ENCODE data around the gene ACTG2.

ACTG2 gene

DNA sequence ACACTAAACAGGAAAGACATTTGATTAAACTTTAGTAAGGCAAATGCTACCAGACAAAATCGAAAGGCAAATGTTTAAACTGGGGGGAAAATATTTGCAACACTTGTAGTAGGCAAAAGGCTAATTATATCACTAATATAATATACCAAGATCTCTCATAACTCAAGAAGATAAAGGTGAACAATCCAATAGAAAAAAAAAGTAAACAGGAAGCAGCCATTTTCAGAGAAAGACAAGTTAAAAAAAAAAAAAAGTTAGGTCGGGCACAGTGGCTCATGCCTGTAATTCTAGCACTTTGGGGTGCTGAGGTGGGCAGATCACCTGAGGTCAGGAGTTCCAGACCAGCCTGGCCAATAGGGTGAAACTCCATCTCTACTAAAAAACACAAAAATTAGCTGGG, 4.4 kb upstream of the ACTG2 start:
- no peak for DNase-seq (ENCODE audit: low spot score)
- no peak overlapping the region for H3K18ac ChIP-seq (ENCODE audit: low read length)
- H4K91ac ChIP-seq (ENCODE audit: low read depth, low read length, poor library complexity) = no peak overlapping the region
- H2BK12ac ChIP-seq (ENCODE audit: low read length) = no peak overlapping the region
- WGBS, 2 donors (ENCODE audit: extremely low coverage in 2 of 2, insufficient read length in 2 of 2, insufficient replicate concordance in 1 of 2) = no CpG with 5 or more reads among the region's 2 CpGs
- H3K36me3 ChIP-seq (replicated peaks in 1 of 2; ENCODE audit: control insufficient read depth in 2 of 2, insufficient read depth in 2 of 2, low read length in 2 of 2) = no peaks in the 10 kb centered on the region
- H3K4me2 ChIP-seq (ENCODE audit: insufficient read depth, low read length, poor library complexity, severe bottlenecking) = no peak overlapping the region
- H3K4me1 ChIP-seq (ENCODE audit: control insufficient read depth in 2 of 2, insufficient read depth in 1 of 2, low read depth in 1 of 2, low read length in 2 of 2) = peaks cover 0 to 3% of the 10 kb centered on the region in 2 donors
- H3K9ac ChIP-seq (ENCODE audit: low read depth, low read length, poor library complexity) = no peak overlapping the region
- H3K14ac ChIP-seq (ENCODE audit: low read length) = no peak overlapping the region
- H3K79me1 ChIP-seq (ENCODE audit: low read depth, low read length) = no peaks in the 10 kb centered on the region
- H2AFZ ChIP-seq (ENCODE audit: low read length) = no peak overlapping the region
- H2BK5ac ChIP-seq (ENCODE audit: low read length) = no peak overlapping the region
- no peak overlapping the region for H2BK15ac ChIP-seq (ENCODE audit: low read length)
- H3K4me3 ChIP-seq (ENCODE audit: low read length in 2 of 2) = no peak overlapping the region
- H2BK120ac ChIP-seq (ENCODE audit: low read depth, low read length) = no peak overlapping the region
- no peak overlapping the region for H3K23ac ChIP-seq (ENCODE audit: low read depth, low read length, poor library complexity)
- H4K8ac ChIP-seq (ENCODE audit: low read depth, low read length) = no peak overlapping the region
- no peak overlapping the region for H3K27ac ChIP-seq (replicated peaks; ENCODE audit: low read length)
- no peaks in the 10 kb centered on the region for H3K9me3 ChIP-seq (replicated peaks in 1 of 2; ENCODE audit: control insufficient read depth in 2 of 2, insufficient read depth in 1 of 2, low read depth in 1 of 2, low read length in 2 of 2)
- peaks cover 0 to 18% (median 0%) of the 10 kb centered on the region in 3 experiments for H3K27me3 ChIP-seq (ENCODE audit: control insufficient read depth in 3 of 3, insufficient read depth in 3 of 3, low read depth in 1 of 3, low read length in 3 of 3)
- H3K4ac ChIP-seq (ENCODE audit: low read length) = no peak overlapping the region
- no peak overlapping the region for H2AK5ac ChIP-seq (ENCODE audit: low read depth, low read length)

DNA sequence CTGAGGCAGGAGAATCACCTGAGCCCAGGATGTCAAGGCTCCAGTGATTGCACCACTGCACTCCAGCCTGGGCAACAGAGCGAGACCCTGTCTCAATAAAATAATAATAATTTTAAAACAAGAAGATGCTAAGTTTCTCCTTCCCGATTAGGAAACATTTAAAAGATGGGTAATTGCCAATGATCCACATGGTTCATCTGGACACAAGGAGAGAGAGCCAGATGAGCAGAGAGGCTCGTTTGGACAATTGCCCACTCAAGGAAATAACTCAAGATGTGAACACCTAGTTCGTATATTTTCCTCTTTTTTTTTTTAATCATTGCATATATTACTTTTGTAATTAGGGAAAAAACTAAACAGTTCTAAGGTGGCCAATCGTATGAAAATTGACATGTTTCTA, 3.6 kb upstream of the ACTG2 start:
- no peak overlapping the region for H4K91ac ChIP-seq (ENCODE audit: low read depth, low read length, poor library complexity)
- H3K9me3 ChIP-seq (replicated peaks in 1 of 2; ENCODE audit: control insufficient read depth in 2 of 2, insufficient read depth in 1 of 2, low read depth in 1 of 2, low read length in 2 of 2) = no peaks in the 10 kb centered on the region
- no peak overlapping the region for H2BK5ac ChIP-seq (ENCODE audit: low read length)
- H3K4me1 ChIP-seq (ENCODE audit: control insufficient read depth in 2 of 2, insufficient read depth in 1 of 2, low read depth in 1 of 2, low read length in 2 of 2) = peaks cover 0 to 3% of the 10 kb centered on the region in 2 donors
- no peak overlapping the region for H3K9ac ChIP-seq (ENCODE audit: low read depth, low read length, poor library complexity)
- no peak overlapping the region for H2AK5ac ChIP-seq (ENCODE audit: low read depth, low read length)
- H3K4ac ChIP-seq (ENCODE audit: low read length) = no peak overlapping the region
- no peak overlapping the region for H3K23ac ChIP-seq (ENCODE audit: low read depth, low read length, poor library complexity)
- H2BK120ac ChIP-seq (ENCODE audit: low read depth, low read length) = no peak overlapping the region
- no peak overlapping the region for H2BK12ac ChIP-seq (ENCODE audit: low read length)
- H2BK15ac ChIP-seq (ENCODE audit: low read length) = no peak overlapping the region
- H4K8ac ChIP-seq (ENCODE audit: low read depth, low read length) = no peak overlapping the region
- peaks cover 0 to 23% (median 0%) of the 10 kb centered on the region in 3 experiments for H3K27me3 ChIP-seq (ENCODE audit: control insufficient read depth in 3 of 3, insufficient read depth in 3 of 3, low read depth in 1 of 3, low read length in 3 of 3)
- no peak overlapping the region for H3K4me2 ChIP-seq (ENCODE audit: insufficient read depth, low read length, poor library complexity, severe bottlenecking)
- H3K4me3 ChIP-seq (ENCODE audit: low read length in 2 of 2) = no peak overlapping the region
- no peak overlapping the region for H3K27ac ChIP-seq (replicated peaks; ENCODE audit: low read length)
- H3K18ac ChIP-seq (ENCODE audit: low read length) = no peak overlapping the region
- WGBS, 2 donors (ENCODE audit: extremely low coverage in 2 of 2, insufficient read length in 2 of 2, insufficient replicate concordance in 1 of 2) = no CpG with 5 or more reads among the region's 5 CpGs
- no peak overlapping the region for H3K14ac ChIP-seq (ENCODE audit: low read length)
- no peaks in the 10 kb centered on the region for H3K36me3 ChIP-seq (replicated peaks in 1 of 2; ENCODE audit: control insufficient read depth in 2 of 2, insufficient read depth in 2 of 2, low read length in 2 of 2)
- no peaks in the 10 kb centered on the region for H3K79me1 ChIP-seq (ENCODE audit: low read depth, low read length)
- H2AFZ ChIP-seq (ENCODE audit: low read length) = no peak overlapping the region
- DNase-seq (ENCODE audit: low spot score) = no peak

DNA sequence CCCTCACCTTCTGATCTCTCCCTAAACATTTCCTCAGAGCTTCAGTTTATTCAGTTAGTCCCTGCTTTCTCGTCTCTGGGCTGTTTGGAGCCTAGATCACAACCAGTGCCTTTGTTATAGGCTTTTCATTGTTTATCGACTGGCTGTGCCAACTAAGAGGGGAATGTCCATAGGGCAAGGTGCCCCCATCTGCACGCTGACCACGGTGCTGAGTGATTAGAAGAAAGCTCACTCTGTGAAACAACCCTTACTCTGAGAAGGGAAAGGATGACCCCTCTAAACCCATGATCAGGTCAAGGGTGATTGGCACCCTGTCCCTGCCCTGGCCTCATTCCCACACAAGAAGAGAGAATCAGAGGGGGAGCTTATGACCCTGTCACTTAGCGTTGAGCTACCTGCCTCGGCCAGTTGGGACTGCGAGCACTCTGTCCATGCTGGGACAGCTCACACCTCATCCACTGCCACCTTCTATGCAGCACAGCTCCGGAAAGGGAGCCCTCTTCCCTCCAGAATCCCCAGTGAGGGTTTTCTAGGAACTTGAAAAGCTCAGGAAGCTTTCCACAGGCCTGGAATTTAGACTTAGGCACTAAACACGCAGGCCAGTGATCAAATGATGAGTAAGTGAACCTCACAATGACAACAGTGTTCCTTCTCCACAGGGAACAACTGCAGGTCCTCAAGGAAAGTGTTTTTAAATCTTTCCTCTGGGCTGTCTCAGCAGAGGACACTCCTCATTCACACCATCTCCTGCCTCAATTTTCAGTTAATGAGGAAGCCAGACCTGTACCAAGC, 2.3 kb upstream of the ACTG2 start:
- Histone ChIP-seq H3K4me3 (ENCODE audit: low read length in 2 of 2) (no peak overlapping the region), H2BK5ac (ENCODE audit: low read length) (no peak overlapping the region), H3K23ac (ENCODE audit: low read depth, low read length, poor library complexity) (no peak overlapping the region), H2BK15ac (ENCODE audit: low read length) (no peak overlapping the region), H2BK12ac (ENCODE audit: low read length) (no peak overlapping the region), H3K14ac (ENCODE audit: low read length) (peak overlapping the region; percentile 11), H2AFZ (ENCODE audit: low read length) (no peak overlapping the region), H3K18ac (ENCODE audit: low read length) (no peak overlapping the region), H4K91ac (ENCODE audit: low read depth, low read length, poor library complexity) (no peak overlapping the region), H3K4me2 (ENCODE audit: insufficient read depth, low read length, poor library complexity, severe bottlenecking) (no peak overlapping the region), H3K79me1 (ENCODE audit: low read depth, low read length) (no peaks in the 10 kb centered on the region), H4K8ac (ENCODE audit: low read depth, low read length) (no peak overlapping the region), H3K36me3 (replicated peaks in 1 of 2; ENCODE audit: control insufficient read depth in 2 of 2, insufficient read depth in 2 of 2, low read length in 2 of 2) (no peaks in the 10 kb centered on the region), H3K9ac (ENCODE audit: low read depth, low read length, poor library complexity) (no peak overlapping the region), H2AK5ac (ENCODE audit: low read depth, low read length) (no peak overlapping the region), H3K9me3 (replicated peaks in 1 of 2; ENCODE audit: control insufficient read depth in 2 of 2, insufficient read depth in 1 of 2, low read depth in 1 of 2, low read length in 2 of 2) (no peaks in the 10 kb centered on the region), H3K27ac (replicated peaks; ENCODE audit: low read length) (no peak overlapping the region), H3K4me1 (ENCODE audit: control insufficient read depth in 2 of 2, insufficient read depth in 1 of 2, low read depth in 1 of 2, low read length in 2 of 2) (peaks cover 0 to 3% of the 10 kb centered on the region in 2 donors), H2BK120ac (ENCODE audit: low read depth, low read length) (no peak overlapping the region), H3K4ac (ENCODE audit: low read length) (no peak overlapping the region), H3K27me3 (ENCODE audit: control insufficient read depth in 3 of 3, insufficient read depth in 3 of 3, low read depth in 1 of 3, low read length in 3 of 3) (peaks cover 0 to 23% (median 0%) of the 10 kb centered on the region in 3 experiments)
- DNase-seq (ENCODE audit: low spot score) = no peak
- no CpG with 5 or more reads among the region's 9 CpGs for WGBS, 2 donors (ENCODE audit: extremely low coverage in 2 of 2, insufficient read length in 2 of 2, insufficient replicate concordance in 1 of 2)

DNA sequence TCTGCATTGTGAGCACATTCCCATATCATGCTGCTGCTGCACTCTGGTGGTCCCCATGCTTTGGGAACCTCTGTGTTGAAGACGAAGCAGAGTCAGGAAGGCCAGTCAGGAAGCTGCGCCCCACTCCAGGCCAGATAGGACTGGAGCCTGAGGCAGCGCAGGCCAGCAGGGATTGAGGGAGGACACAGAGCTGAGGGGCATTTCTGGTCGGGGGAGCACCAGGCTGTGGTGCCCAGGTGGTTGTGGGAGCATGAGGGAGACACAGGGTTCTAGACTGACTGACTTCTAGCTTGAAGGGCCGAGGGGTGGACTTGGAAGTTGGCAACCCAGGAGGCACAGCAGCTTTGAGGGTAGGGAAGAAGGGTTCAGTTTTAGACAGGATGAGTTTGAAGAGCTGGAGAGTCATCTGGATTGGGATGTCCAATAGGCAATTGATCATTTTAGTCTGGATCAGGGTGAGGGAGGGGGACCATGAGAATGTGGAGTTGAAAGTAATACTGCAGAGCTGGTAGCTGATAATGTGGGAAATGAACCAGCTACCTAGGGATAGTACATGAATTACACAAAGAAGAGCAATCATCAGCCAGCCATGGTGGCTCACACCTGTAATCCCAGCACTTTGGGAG, 1.4 kb upstream of the ACTG2 start:
- Histone ChIP-seq H3K27me3 (ENCODE audit: control insufficient read depth in 3 of 3, insufficient read depth in 3 of 3, low read depth in 1 of 3, low read length in 3 of 3) (peaks cover 0 to 23% (median 0%) of the 10 kb centered on the region in 3 experiments), H3K36me3 (replicated peaks in 1 of 2; ENCODE audit: control insufficient read depth in 2 of 2, insufficient read depth in 2 of 2, low read length in 2 of 2) (no peaks in the 10 kb centered on the region), H3K4me3 (ENCODE audit: low read length in 2 of 2) (no peak overlapping the region), H2BK5ac (ENCODE audit: low read length) (no peak overlapping the region), H3K14ac (ENCODE audit: low read length) (no peak overlapping the region), H4K8ac (ENCODE audit: low read depth, low read length) (no peak overlapping the region), H4K91ac (ENCODE audit: low read depth, low read length, poor library complexity) (no peak overlapping the region), H2BK15ac (ENCODE audit: low read length) (peak overlapping the region; percentile 27), H3K9me3 (replicated peaks in 1 of 2; ENCODE audit: control insufficient read depth in 2 of 2, insufficient read depth in 1 of 2, low read depth in 1 of 2, low read length in 2 of 2) (no peaks in the 10 kb centered on the region), H2AK5ac (ENCODE audit: low read depth, low read length) (peak overlapping the region; percentile 24), H3K27ac (replicated peaks; ENCODE audit: low read length) (no peak overlapping the region), H3K4me2 (ENCODE audit: insufficient read depth, low read length, poor library complexity, severe bottlenecking) (no peak overlapping the region), H3K4me1 (ENCODE audit: control insufficient read depth in 2 of 2, insufficient read depth in 1 of 2, low read depth in 1 of 2, low read length in 2 of 2) (peaks cover 2 to 5% of the 10 kb centered on the region in 2 donors), H3K23ac (ENCODE audit: low read depth, low read length, poor library complexity) (peak overlapping the region; percentile 51), H3K18ac (ENCODE audit: low read length) (peak overlapping the region; percentile 67), H2BK12ac (ENCODE audit: low read length) (no peak overlapping the region), H2AFZ (ENCODE audit: low read length) (no peak overlapping the region), H2BK120ac (ENCODE audit: low read depth, low read length) (peak overlapping the region; percentile 82), H3K79me1 (ENCODE audit: low read depth, low read length) (no peaks in the 10 kb centered on the region), H3K9ac (ENCODE audit: low read depth, low read length, poor library complexity) (no peak overlapping the region), H3K4ac (ENCODE audit: low read length) (no peak overlapping the region)
- DNase-seq (ENCODE audit: low spot score) = no peak
- WGBS, 2 donors (ENCODE audit: extremely low coverage in 2 of 2, insufficient read length in 2 of 2, insufficient replicate concordance in 1 of 2) = no CpG with 5 or more reads among the region's 5 CpGs
